Measurements from ENCODE around the gene MAPK12. TPM values are rescaled to one million over a fixed set of nuclear protein-coding genes. Genes with fewer than 3 reads are reported as not detected.

Gene MAPK12
- total RNA-seq, 1 experiment from 2014 or later = 21.1 TPM

DNA sequence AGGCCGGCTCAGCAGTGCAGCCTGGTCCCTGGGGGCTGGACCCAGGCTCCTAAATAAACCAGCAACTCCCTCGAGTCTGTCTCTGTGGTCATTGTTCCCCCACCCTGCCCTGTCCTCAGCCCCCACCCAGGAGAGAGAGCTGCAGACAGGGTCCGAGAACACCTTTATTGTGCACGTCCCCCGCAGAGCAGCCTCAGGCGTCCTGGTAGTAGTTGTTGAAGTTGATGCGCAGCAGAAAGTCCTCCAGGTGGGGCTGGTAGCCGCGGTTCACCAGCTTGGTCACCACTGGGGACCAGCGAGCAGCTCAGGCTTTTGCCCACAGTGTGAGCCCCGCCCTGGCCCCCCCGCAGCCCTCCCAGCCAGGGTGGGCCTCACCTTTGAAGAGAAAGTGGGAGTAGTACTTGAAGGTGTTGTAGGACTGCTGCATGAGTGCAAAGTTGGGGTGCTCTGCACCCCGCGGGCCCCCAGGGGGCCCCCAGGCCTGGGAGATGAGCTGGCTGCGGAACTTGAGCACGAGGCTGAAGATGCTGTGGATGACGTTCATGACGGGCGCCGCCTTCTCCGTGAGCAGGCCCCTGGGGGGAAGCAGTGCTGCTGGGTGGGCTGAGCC, 43.8 kb downstream of the MAPK12 start:
- Mint-ChIP-seq H3K4me1 (ENCODE audit: low read depth, unreplicated experiment) (peaks cover 8% of the 10 kb centered on the region), H3K4me3 (ENCODE audit: low read depth, unreplicated experiment) (no peak overlapping the region), H3K27ac (ENCODE audit: unreplicated experiment) (peak overlapping the region; percentile 22), H3K27me3 (ENCODE audit: unreplicated experiment) (no peaks in the 10 kb centered on the region), H3K9me3 (ENCODE audit: low read depth, unreplicated experiment) (no peaks in the 10 kb centered on the region), H3K36me3 (ENCODE audit: insufficient read depth, unreplicated experiment) (peaks cover 85% of the 10 kb centered on the region)
- TF ChIP-seq, protein P1, sequence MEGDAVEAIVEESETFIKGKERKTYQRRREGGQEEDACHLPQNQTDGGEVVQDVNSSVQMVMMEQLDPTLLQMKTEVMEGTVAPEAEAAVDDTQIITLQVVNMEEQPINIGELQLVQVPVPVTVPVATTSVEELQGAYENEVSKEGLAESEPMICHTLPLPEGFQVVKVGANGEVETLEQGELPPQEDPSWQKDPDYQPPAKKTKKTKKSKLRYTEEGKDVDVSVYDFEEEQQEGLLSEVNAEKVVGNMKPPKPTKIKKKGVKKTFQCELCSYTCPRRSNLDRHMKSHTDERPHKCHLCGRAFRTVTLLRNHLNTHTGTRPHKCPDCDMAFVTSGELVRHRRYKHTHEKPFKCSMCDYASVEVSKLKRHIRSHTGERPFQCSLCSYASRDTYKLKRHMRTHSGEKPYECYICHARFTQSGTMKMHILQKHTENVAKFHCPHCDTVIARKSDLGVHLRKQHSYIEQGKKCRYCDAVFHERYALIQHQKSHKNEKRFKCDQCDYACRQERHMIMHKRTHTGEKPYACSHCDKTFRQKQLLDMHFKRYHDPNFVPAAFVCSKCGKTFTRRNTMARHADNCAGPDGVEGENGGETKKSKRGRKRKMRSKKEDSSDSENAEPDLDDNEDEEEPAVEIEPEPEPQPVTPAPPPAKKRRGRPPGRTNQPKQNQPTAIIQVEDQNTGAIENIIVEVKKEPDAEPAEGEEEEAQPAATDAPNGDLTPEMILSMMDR (IDR thresholded peaks at IDR 0.05; ENCODE audit: unreplicated experiment) = peak; percentile 16
- intact Hi-C loops (cut with micrococcal nuclease; ENCODE audit: unreplicated experiment) = no loop called here
- BruUV-seq (replicated peaks) = no TSS peak
- CTCF ChIA-PET = interaction anchor here (0.5 kb wide), 1 partner anchor 329 kb away, joined by 3 read pairs; no protein-coding TSS in a partner anchor
- no peak for DNase-seq

DNA sequence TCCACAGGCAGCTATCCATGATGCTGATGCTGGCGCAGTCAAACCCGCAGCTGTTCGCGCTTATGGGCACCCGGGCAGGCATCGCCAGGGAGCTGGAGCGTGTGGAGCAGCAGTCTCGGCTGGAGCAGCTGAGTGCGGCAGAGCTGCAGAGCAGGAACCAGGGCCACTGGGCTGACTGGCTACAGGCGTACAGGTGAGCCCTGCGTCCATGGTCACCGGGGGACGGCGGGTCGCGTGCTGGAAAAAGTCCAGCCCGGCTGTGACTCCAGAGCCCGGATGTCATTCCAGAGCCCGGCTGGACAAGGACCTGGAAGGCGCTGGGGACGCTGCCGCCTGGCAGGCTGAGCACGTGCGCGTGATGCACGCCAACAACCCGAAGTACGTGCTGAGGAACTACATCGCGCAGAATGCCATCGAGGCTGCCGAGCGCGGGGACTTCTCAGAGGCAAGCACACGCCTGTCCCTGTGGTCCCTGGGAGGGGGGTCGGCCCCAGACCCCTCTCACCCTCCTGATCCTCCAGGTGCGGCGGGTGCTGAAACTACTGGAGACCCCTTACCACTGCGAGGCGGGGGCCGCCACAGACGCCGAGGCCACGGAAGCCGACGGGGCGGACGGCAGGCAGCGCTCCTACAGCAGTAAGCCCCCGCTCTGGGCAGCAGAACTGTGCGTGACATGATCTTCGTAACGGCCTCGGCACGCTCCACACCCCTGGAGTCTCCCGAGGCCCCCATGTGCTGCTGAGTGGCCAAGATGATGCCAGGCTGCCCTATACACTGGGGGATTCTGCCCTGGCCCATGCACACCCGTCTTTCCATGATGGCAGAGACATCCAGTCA, 44.6 kb downstream of the MAPK12 start:
- intact Hi-C loops (cut with micrococcal nuclease; ENCODE audit: unreplicated experiment) = no loop called here
- BruUV-seq (replicated peaks) = no TSS peak
- TF ChIP-seq, protein P1 (IDR thresholded peaks at IDR 0.05; ENCODE audit: unreplicated experiment) = no peak
- Mint-ChIP-seq H3K36me3 (ENCODE audit: insufficient read depth, unreplicated experiment) (peaks cover 82% of the 10 kb centered on the region), H3K4me3 (ENCODE audit: low read depth, unreplicated experiment) (no peak overlapping the region), H3K27ac (ENCODE audit: unreplicated experiment) (peak overlapping the region; percentile 22), H3K4me1 (ENCODE audit: low read depth, unreplicated experiment) (peaks cover 8% of the 10 kb centered on the region), H3K27me3 (ENCODE audit: unreplicated experiment) (no peaks in the 10 kb centered on the region), H3K9me3 (ENCODE audit: low read depth, unreplicated experiment) (no peaks in the 10 kb centered on the region)
- DNase-seq = no peak
- CTCF ChIA-PET = interaction anchor here (0.5 kb wide), 1 partner anchor 328 kb away, joined by 3 read pairs; no protein-coding TSS in a partner anchor

DNA sequence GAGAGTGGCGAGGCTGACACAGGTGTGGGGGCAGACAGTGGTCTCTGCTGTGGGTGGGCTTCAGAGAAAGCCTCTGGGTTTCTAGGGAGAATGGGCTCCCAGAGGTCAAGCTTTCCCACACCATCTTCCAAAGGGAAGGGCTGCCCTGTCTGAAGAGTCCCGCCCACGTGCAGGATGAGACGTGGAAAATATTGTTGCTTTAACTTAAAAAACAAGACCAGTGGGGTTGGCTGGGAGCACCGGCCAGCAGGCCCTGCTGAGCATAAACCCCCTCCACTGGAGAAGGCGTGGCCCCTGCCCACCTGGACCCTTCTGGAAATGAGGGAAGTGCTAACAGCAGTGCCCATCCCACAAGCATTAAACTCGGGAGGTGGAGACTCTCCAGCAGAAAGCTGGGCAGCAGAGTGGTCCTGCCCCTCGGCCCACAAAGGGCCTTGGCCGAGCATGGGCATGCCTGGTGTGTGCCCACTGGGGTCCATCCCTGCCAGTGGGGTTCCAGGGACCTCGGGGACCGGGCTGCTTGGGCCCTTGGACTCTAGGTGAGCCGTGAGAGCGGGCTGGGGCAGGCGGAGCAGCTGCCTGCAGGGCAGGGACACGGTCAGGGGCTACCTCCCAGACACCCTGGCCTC, 45.3 kb downstream of the MAPK12 start:
- CTCF ChIA-PET = interaction anchor here (0.6 kb wide), 2 partner anchors 109 to 224 kb away, joined by 4 to 7 read pairs; no protein-coding TSS in a partner anchor

More for the DNA sequence above, 45.3 kb downstream of the MAPK12 start:
- no TSS peak for BruUV-seq (replicated peaks)
- peaks cover 8% of the 10 kb centered on the region for H3K4me1 Mint-ChIP-seq (ENCODE audit: low read depth, unreplicated experiment)
- H3K4me3 Mint-ChIP-seq (ENCODE audit: low read depth, unreplicated experiment) = no peak overlapping the region
- TF ChIP-seq, protein P1 (IDR thresholded peaks at IDR 0.05; ENCODE audit: unreplicated experiment) = no peak
- intact Hi-C loops (cut with micrococcal nuclease; ENCODE audit: unreplicated experiment) = no loop called here
- H3K9me3 Mint-ChIP-seq (ENCODE audit: low read depth, unreplicated experiment) = no peaks in the 10 kb centered on the region
- no peaks in the 10 kb centered on the region for H3K27me3 Mint-ChIP-seq (ENCODE audit: unreplicated experiment)
- H3K36me3 Mint-ChIP-seq (ENCODE audit: insufficient read depth, unreplicated experiment) = peaks cover 79% of the 10 kb centered on the region
- DNase-seq = no peak
- no peak overlapping the region for H3K27ac Mint-ChIP-seq (ENCODE audit: unreplicated experiment)
